Stimulated activated CD4-positive, alpha-beta T cell treated with anti-CD3 and anti-CD28 coated beads, Interleukin-1b, Interleukin-23, amount 100 ng/mL, for 48 hours (primary cell): ENCODE data around the gene MFSD12.

Experiments
- DNase-seq: peaks from one replicate; pipeline ENCODE4 v3.0.0-alpha.2; 2020

Gene MFSD12

GRCh38 chr19:3555653-3556422 lies 1.5 kb downstream of the MFSD12 start:
- DNase-seq = no peak

GRCh38 chr19:3554254-3555083 lies 2.9 kb downstream of the MFSD12 start:
- no peak for DNase-seq

DNA sequence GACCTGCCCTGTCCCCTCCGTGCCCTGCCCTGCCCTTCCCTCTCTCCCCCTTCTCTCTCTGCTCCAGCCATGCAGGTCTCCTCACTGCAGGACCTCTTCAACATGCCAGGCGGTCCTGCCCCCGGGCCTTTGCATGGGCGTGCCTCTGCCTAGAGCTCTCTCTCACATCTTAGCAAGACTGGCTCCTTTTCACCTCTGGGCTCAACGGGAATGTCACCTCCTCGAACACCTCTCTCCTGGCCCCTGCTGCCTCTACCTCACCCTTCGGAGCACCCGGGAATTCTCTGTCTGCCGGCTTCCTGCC lies 5.6 kb downstream of the MFSD12 start:
- DNase-seq = no peak

DNA sequence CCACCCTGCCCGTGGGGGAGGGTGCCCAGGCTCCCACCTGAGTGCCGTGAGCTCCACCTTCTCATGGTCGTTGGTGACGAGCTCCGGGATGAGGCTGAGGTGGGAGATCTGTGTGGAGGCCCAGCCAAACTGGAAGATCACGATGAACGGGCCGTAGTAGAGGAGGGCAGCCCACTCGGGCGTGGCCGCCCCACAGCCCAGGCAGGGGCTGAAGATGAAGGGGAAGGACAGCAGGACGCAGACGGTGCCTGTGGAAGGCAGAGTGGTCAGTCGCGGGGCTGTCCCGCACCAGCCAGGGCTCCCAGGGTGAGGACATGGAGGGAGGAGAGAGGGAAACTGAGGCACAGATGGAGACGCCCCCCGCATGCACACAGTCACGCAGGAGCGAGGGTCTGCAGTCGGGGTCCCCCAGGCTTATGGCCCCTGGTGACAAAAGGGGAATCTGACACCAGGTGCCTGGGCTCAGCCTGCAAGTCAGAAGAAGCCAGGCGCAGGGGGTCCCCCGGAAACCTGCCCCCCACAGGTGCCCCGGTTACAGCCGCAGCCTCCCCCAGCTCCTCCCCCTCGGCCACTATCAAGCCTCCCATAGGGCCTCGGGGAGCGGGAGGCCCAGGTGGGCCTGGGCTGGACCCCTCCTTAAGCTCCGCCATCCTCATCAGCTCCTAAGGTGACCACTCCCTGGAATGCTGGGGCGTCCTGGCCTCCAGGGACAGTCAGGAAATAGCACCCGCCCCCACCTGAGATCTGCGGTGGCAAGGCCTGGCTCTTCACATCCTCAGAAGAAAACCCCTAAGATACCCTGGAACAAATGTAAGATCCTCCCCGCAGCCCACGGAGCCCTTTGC lies 6.2 kb downstream of the MFSD12 start:
- DNase-seq = no peak

DNA sequence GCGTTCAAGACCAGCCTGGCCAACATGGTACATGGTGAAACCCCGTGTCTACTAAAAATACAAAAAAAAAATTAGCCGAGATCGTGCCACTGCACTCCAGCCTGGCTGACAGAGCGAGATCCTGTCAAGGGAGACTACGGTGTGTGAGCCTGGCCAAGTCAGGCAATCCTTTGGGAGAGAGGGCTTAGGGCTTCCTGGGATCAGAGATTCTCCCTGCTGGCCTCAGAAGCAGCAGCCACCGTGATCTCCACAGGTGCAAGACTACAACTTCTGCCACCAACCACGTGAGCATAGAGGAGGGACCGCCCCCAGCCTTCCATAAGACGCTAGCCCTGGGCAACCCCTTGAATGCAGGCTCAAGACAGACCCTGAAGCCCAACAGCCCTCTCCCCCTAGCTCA lies 7.6 kb downstream of the MFSD12 start:
- DNase-seq = no peak

GRCh38 chr19:3548606-3549005 lies 8.8 kb downstream of the MFSD12 start:
- no peak for DNase-seq

DNA sequence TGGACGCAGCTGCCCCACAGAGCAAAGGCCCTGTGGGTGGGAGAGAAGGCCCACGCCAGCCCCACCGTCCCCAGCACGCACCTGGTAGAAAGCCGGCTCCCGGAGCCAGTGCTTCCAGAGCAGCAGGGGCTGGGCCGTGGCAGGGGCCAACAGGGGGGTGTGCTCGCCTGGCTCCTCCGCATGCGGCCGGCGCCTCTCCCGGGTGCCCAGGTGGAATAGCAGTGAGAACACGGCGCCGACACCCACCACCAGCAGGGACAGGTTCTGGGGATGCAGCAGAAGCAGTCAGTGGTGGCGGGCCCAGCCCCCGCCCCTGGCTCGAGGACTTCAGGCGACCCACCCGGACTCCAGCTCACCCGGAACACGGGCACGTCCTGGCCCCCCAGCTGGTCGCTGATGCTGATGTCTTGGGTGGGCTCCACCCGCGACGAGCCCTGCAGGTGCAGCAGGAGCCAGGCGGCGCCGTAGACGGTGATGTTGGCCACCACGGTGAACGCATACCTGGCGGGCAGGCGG lies 9.6 kb downstream of the MFSD12 start:
- DNase-seq = no peak

DNA sequence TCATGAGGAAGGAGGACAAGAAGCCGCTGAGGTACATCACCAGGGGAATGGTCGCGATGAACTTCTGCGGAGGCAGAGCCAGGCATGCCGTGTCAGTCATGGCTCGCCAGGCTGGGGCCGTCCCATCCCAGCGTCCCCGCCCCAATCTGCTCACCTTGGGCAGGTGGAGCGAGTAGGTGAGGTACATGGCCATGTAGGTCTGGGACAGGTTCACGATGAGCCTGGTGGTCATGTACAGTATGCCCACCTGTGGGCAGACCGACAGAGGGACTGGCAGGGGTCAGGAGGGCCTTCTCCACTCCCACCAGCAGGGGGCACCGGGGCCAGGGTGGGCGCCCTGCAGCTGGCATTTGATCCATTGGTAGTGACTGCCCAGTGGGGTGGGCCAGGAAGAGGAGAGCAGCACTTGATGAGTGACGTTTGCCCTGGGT lies 10.1 kb downstream of the MFSD12 start:
- DNase-seq = peak; percentile 32

DNA sequence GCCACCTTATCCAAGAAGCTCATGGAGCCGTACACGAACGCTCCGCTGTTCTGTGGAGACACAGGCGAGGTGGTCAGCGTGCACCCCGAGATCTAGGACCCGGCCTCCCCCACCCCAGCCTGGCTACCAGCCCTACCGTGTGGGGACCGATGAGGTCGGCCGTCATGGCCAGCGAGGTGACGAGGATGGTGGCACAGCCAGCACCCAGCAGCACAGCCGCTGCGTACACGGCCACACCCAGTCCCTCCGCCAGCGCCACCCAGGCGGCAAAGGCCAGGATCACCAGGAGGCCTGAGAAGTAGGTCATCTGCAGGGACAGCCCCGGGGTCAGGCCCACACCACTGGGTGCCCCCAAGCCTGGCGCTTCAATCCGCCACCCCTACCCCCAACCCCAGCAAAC lies 11.3 kb downstream of the MFSD12 start:
- no peak for DNase-seq

DNA sequence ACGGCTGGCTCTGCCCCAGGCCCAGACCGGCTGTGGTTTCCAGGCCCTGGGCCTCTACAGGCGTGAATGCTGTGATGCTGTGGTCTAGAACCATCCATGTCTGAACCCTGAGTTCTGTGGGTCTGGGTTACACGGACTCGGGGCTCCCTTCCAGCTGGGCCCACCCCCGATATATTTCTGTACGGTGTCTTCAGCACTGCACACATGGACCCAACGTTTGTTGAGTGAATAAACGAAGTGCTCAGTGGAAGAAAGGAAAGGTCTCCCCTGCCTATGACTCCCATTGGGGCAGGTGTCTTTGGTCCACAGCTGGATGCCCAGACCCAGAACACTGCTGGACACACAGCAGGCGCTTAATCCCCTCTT lies 11.7 kb downstream of the MFSD12 start:
- DNase-seq = no peak

GRCh38 chr19:3544742-3545668 lies 12.4 kb downstream of the MFSD12 start:
- DNase-seq = peak; percentile 76

- DNase-seq = no peak
Measured at GRCh38 chr19:3544058-3544376, 13.4 kb downstream of the MFSD12 start.

DNA sequence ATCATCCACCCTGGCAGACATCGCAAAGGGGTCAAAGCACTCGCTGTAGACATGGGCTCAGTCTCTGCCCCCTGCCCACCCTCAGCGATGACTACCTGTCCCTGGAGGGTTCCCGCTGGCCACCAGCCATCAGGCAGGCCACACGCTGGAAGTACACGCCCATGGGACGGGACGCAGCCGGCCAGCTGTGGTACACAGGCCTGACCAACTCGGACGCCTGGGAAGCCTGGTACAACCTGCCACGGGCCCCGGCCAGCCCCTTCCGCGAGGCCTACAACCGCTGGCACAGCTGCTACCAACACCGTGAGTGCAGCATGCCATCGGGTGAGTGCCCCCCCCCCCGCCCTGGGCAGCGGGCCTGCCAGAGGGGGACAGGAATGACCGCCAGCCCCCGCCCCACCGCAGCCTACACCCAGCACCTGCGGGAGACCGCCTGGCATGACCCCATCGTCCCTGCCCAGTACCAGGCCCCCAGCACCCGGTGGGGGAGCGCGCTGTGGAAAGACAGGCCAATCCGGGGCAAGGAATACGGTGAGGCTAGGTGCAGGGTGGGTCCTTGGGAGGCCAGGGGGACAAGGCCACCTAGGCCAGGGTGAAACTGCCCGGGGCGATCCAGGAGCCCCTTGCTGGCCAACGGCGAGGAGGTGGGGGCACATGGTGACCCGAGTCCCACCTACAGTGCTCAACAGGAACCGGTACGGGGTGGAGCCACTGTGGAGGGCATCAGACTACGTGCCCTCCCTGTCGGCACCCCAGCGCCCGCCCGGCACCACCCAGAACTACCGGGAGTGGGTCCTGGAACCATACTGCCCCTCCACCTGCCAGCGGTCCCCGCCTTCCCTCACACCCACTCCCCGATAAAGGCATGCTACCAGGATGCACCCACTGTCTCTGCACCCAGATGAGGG lies 14.0 kb downstream of the MFSD12 start:
- DNase-seq = no peak

DNA sequence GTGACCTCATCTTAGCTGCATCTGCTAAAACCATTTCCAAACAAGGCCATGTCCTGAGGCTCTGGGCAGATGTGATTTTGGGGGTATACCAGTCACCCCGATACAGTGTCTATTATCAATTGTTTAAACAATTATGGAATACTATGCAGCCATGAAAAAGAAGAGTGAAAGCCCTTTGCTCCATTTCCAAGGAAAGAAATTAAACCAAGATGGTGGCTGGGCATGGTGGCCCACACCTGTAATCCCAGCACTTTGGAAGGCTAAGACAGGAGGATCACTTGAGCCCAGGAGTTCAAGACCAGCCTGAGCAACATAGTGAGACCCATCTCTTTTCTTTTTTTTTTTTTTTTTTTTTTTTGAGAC lies 17.6 kb downstream of the MFSD12 start:
- DNase-seq = no peak

- DNase-seq = no peak
Measured at GRCh38 chr19:3538965-3539755, 18.2 kb downstream of the MFSD12 start, which contains the start of gene TEKTIP1. TSS of gene TEKTIP1 (plus strand) at chr19:3539174. CDS start at chr19:3539178, 4 bp downstream.

- no peak for DNase-seq
Measured at GRCh38 chr19:3538258-3538929, 19.0 kb downstream of the MFSD12 start.

DNA sequence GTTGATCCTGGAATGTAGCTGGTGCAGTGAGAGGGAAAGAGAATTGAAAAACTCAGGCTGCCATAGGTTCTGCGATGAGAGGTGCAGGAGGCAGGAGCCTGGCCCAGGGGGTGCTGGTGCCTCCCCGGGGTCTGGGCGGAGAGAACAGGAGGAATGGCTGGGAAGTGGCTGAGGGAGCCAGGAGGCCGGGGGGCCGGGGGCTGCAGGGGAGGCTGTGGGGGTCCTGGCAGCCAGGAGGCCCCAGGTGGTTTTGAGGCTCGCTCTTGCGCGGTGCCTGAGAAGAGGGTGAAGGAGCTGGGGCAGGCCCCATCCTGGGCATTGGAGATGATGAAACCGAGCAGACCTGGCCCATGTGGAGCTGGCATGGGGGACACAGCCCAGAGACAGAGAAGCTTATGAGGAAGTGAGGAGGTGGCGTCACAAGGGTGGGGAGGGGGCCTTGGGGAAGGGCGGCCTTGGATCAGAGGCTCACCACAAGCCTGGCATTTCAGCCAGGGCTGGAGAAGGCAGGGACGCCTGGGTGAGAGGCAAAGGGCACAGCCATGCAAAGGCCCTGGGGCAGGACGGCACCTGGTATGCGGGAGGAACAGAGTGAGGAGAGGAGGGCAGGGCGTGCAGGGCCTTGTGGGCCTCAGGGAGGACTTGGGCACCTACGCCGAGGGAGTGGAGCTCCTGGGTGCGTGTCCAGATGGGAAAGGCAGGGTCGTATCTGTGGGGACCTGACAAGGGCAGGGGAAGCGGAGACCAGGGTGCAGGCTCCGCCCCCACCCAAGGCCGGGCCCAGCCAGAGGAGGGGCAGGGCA lies 19.7 kb downstream of the MFSD12 start:
- no peak for DNase-seq

DNA sequence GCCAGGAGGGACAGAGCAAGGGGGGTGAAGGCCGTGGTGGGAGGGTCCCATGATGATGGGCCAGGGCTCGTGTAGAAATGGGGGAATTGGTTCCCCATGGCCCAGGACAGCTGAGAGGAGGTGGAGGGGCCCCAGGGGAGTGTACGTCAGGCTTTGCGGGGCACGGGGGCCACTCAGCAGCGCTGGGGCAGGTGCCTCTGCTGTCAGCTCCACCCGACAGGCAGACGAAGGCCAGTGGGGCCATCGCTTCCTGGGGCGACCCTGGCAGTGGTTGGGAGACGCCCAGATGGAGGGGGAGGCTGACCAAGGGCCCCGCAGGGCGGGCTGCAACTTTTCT lies 20.3 kb downstream of the MFSD12 start:
- no peak for DNase-seq
